ENCODE measurements around the gene ATG12. TPM values are rescaled to one million over a fixed set of nuclear protein-coding genes. Genes with fewer than 3 reads are reported as not detected.

The ATG12 gene
- total and polyA plus RNA-seq, 7 experiments from 2014 or later = 47.9 to 141 (median 82.9) TPM

Other genes with a start within 250 kb of the ATG12 start
- 1 to 10 TPM in 4 of 5 experiments, under 1 TPM in 1; 0.93 to 3.7 (median 1.9) TPM for gene TICAM2, start 239.1 kb downstream of the ATG12 start, total RNA-seq
- gene TICAM2, start 239.1 kb downstream of the ATG12 start, polyA plus RNA-seq = under 1 TPM; 0.14 to 0.60 TPM
- gene TMED7, start 215.5 kb downstream of the ATG12 start, total RNA-seq = 10 to 100 TPM; 41.7 to 58.0 (median 47.5) TPM
- gene TMED7, start 215.5 kb downstream of the ATG12 start, polyA plus RNA-seq = 10 to 100 TPM; 31.5 to 42.9 TPM
- gene CDO1, start 24.9 kb downstream of the ATG12 start, total RNA-seq = under 1 TPM in 1 of 5 experiments, not detected in 4; 0.22 TPM
- gene CDO1, start 24.9 kb downstream of the ATG12 start, polyA plus RNA-seq = not detected
- 10 to 100 TPM; 22.2 to 55.2 (median 43.3) TPM for gene AP3S1, start 370 bp upstream of the ATG12 start, total RNA-seq
- gene AP3S1, start 370 bp upstream of the ATG12 start, polyA plus RNA-seq = 10 to 100 TPM; 45.2 to 49.0 TPM
- gene LVRN, start 120.9 kb upstream of the ATG12 start, total RNA-seq = under 1 TPM in 1 of 5 experiments, not detected in 4; 0.16 TPM
- not detected for gene LVRN, start 120.9 kb upstream of the ATG12 start, polyA plus RNA-seq
- gene ARL14EPL, start 190.9 kb upstream of the ATG12 start, total RNA-seq = not detected
- gene ARL14EPL, start 190.9 kb upstream of the ATG12 start, polyA plus RNA-seq = not detected
- gene COMMD10, start 243.5 kb upstream of the ATG12 start, total RNA-seq = 10 to 100 TPM; 29.4 to 50.6 (median 37.8) TPM
- 10 to 100 TPM; 30.9 to 43.5 TPM for gene COMMD10, start 243.5 kb upstream of the ATG12 start, polyA plus RNA-seq